ENCODE data around the gene KLF15. TPM values are rescaled to one million over a fixed set of nuclear protein-coding genes. Genes with fewer than 3 reads are reported as not detected.

Gene KLF15
- total RNA-seq, 1 experiment from 2014 or later, result 14.7 TPM

- TF ChIP-seq NFYB (CRISPR knock-in tag; conservative IDR thresholded peaks at IDR 0.05; ENCODE audit: low read depth), result no peak
Measured at GRCh38 chr3:126348308-126348920, 8.8 kb downstream of the KLF15 start (continued).

GRCh38 chr3:126347543-126348161, 9.6 kb downstream of the KLF15 start:
- POLR2A ChIA-PET, result no interaction called here

GRCh38 chr3:126346466-126346865, 10.7 kb downstream of the KLF15 start:
- Mint-ChIP-seq H3K27me3 (ENCODE audit: low read depth) (no peaks in the 10 kb centered on the region), H3K9me3 (no peaks in the 10 kb centered on the region), H3K36me3 (peaks cover 2% of the 10 kb centered on the region; the same call in 1 of the 2 replicates), H3K4me3 (no peak overlapping the region), H3K4me1 (peaks cover 5% of the 10 kb centered on the region; the same call in 1 of the 2 replicates), H3K27ac (no peak overlapping the region)
- POLR2A ChIA-PET, result no interaction called here
- no peak for DNase-seq (ENCODE audit: low spot score)
- no peak for ATAC-seq
- CTCF ChIA-PET, result no interaction called here
- TF ChIP-seq ZNF317 (CRISPR knock-in tag; IDR thresholded peaks at IDR 0.05; ENCODE audit: borderline replicate concordance, low read depth) (no peak), ATF3 (CRISPR knock-in tag; conservative IDR thresholded peaks at IDR 0.05) (no peak), ELF4 (CRISPR knock-in tag; IDR thresholded peaks at IDR 0.05; ENCODE audit: low read depth) (no peak), MAX (CRISPR knock-in tag; IDR thresholded peaks at IDR 0.05) (no peak), IRF2 (CRISPR knock-in tag; IDR thresholded peaks at IDR 0.05; ENCODE audit: borderline replicate concordance, low read depth) (no peak), NR3C1 (CRISPR knock-in tag; conservative IDR thresholded peaks at IDR 0.05; ENCODE audit: low read depth) (no peak), NR1H2 (CRISPR knock-in tag; IDR thresholded peaks at IDR 0.05) (no peak), ZNF219 (CRISPR knock-in tag; IDR thresholded peaks at IDR 0.05; ENCODE audit: borderline replicate concordance) (no peak), PRRX2 (CRISPR knock-in tag; IDR thresholded peaks at IDR 0.05) (no peak), GRHL2 (CRISPR knock-in tag; IDR thresholded peaks at IDR 0.05; ENCODE audit: insufficient replicate concordance, severe bottlenecking) (no peak)
- TF ChIP-seq, protein P1, sequence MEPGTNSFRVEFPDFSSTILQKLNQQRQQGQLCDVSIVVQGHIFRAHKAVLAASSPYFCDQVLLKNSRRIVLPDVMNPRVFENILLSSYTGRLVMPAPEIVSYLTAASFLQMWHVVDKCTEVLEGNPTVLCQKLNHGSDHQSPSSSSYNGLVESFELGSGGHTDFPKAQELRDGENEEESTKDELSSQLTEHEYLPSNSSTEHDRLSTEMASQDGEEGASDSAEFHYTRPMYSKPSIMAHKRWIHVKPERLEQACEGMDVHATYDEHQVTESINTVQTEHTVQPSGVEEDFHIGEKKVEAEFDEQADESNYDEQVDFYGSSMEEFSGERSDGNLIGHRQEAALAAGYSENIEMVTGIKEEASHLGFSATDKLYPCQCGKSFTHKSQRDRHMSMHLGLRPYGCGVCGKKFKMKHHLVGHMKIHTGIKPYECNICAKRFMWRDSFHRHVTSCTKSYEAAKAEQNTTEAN (CRISPR knock-in tag; IDR thresholded peaks at IDR 0.05), result no peak
- TF ChIP-seq, protein P2, sequence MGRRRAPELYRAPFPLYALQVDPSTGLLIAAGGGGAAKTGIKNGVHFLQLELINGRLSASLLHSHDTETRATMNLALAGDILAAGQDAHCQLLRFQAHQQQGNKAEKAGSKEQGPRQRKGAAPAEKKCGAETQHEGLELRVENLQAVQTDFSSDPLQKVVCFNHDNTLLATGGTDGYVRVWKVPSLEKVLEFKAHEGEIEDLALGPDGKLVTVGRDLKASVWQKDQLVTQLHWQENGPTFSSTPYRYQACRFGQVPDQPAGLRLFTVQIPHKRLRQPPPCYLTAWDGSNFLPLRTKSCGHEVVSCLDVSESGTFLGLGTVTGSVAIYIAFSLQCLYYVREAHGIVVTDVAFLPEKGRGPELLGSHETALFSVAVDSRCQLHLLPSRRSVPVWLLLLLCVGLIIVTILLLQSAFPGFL (CRISPR knock-in tag; IDR thresholded peaks at IDR 0.05; ENCODE audit: borderline replicate concordance), result no peak
- TF ChIP-seq, protein P3, sequence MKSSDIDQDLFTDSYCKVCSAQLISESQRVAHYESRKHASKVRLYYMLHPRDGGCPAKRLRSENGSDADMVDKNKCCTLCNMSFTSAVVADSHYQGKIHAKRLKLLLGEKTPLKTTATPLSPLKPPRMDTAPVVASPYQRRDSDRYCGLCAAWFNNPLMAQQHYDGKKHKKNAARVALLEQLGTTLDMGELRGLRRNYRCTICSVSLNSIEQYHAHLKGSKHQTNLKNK (CRISPR knock-in tag; IDR thresholded peaks at IDR 0.05), result no peak

More at GRCh38 chr3:126347543-126348161, 9.6 kb downstream of the KLF15 start:
- no peak overlapping the region for H3K27ac Mint-ChIP-seq
- CTCF ChIA-PET, result interaction anchor here (0.6 to 2.5 kb wide), 19 partner anchors 8 to 244 kb away, joined by 3 to 18 read pairs (median 4); partner anchors contain the start of genes ALDH1L1 and KLF15
- H3K4me3 Mint-ChIP-seq, result no peak overlapping the region
- H3K27me3 Mint-ChIP-seq (ENCODE audit: low read depth), result no peaks in the 10 kb centered on the region
- ATAC-seq, result no peak
- TF ChIP-seq NFE2L1 (CRISPR knock-in tag; IDR thresholded peaks at IDR 0.05), result no peak
- no peak for TF ChIP-seq ZNF416 (CRISPR knock-in tag; IDR thresholded peaks at IDR 0.05)
- no peak for TF ChIP-seq ZBTB21 (CRISPR knock-in tag; IDR thresholded peaks at IDR 0.05; ENCODE audit: borderline replicate concordance)
- TF ChIP-seq NR2C2 (CRISPR knock-in tag; IDR thresholded peaks at IDR 0.05), result no peak
- TF ChIP-seq ZNF263 (CRISPR knock-in tag; IDR thresholded peaks at IDR 0.05; ENCODE audit: low read depth), result no peak
- TF ChIP-seq SOX15 (CRISPR knock-in tag; IDR thresholded peaks at IDR 0.05), result no peak
- TF ChIP-seq NR1H2 (CRISPR knock-in tag; IDR thresholded peaks at IDR 0.05), result no peak
- no peak for TF ChIP-seq TP53 (CRISPR knock-in tag; IDR thresholded peaks at IDR 0.05)
- no peak for TF ChIP-seq ATF3 (CRISPR knock-in tag; conservative IDR thresholded peaks at IDR 0.05)
- TF ChIP-seq TEAD4 (CRISPR knock-in tag; IDR thresholded peaks at IDR 0.05), result no peak
- no peak for TF ChIP-seq ETV6 (CRISPR knock-in tag; IDR thresholded peaks at IDR 0.05)
- TF ChIP-seq, protein P3 (CRISPR knock-in tag; IDR thresholded peaks at IDR 0.05), result no peak
- TF ChIP-seq RELA (CRISPR knock-in tag; IDR thresholded peaks at IDR 0.05; ENCODE audit: borderline replicate concordance), result no peak
- TF ChIP-seq, protein P1 (CRISPR knock-in tag; IDR thresholded peaks at IDR 0.05), result no peak
- TF ChIP-seq, protein P4, sequence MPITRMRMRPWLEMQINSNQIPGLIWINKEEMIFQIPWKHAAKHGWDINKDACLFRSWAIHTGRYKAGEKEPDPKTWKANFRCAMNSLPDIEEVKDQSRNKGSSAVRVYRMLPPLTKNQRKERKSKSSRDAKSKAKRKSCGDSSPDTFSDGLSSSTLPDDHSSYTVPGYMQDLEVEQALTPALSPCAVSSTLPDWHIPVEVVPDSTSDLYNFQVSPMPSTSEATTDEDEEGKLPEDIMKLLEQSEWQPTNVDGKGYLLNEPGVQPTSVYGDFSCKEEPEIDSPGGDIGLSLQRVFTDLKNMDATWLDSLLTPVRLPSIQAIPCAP (CRISPR knock-in tag; IDR thresholded peaks at IDR 0.05), result no peak
- no peak for TF ChIP-seq ZNF121 (CRISPR knock-in tag; IDR thresholded peaks at IDR 0.05)
- peaks cover 5% of the 10 kb centered on the region; the same call in 1 of the 2 replicates for H3K4me1 Mint-ChIP-seq
- peaks cover 2% of the 10 kb centered on the region; the same call in 1 of the 2 replicates for H3K36me3 Mint-ChIP-seq
- DNase-seq (ENCODE audit: low spot score), result peak; percentile 6
- no peaks in the 10 kb centered on the region for H3K9me3 Mint-ChIP-seq

Measured in WTC11 (cell line).